ENCODE results near the gene CIDEA.

GRCh38 chr18:12325726-12326245 is 71.6 kb downstream of the CIDEA start:
- TF ChIP-seq, protein P1, sequence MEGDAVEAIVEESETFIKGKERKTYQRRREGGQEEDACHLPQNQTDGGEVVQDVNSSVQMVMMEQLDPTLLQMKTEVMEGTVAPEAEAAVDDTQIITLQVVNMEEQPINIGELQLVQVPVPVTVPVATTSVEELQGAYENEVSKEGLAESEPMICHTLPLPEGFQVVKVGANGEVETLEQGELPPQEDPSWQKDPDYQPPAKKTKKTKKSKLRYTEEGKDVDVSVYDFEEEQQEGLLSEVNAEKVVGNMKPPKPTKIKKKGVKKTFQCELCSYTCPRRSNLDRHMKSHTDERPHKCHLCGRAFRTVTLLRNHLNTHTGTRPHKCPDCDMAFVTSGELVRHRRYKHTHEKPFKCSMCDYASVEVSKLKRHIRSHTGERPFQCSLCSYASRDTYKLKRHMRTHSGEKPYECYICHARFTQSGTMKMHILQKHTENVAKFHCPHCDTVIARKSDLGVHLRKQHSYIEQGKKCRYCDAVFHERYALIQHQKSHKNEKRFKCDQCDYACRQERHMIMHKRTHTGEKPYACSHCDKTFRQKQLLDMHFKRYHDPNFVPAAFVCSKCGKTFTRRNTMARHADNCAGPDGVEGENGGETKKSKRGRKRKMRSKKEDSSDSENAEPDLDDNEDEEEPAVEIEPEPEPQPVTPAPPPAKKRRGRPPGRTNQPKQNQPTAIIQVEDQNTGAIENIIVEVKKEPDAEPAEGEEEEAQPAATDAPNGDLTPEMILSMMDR (IDR thresholded peaks at IDR 0.05): no peak
- TF ChIP-seq POLR2A (IDR thresholded peaks at IDR 0.05): no peak

Measured in upper lobe of left lung (tissue), 4 donors.